ENCODE measurements around the gene ELOVL1.

- no peak for TF ChIP-seq EP300 (IDR thresholded peaks at IDR 0.05)
- no peak for TF ChIP-seq CTCF (IDR thresholded peaks at IDR 0.05)
Measured at GRCh38 chr1:43368646-43369020, 822 bp upstream of the ELOVL1 start.

Measured in tibial nerve (tissue), 4 donors.